SK-N-SH treated with all-trans-retinoic acid at 6 μM for 48 hours (cell line): Measurements from ENCODE around the gene TFEB.

ENCODE experiments used
- ATAC-seq: fragments of 200-7000 bp; cut with Tn5 transposase; 3 replicates; pipeline ENCODE4 v1.9.1; 2020; ENCODE audit warnings: mild to moderate bottlenecking, moderate library complexity
- ARNTL ChIP-seq: fragments of 450-650 bp; formaldehyde crosslinking; IDR thresholded peaks from 2 replicates; pipeline ENCODE4 v1.5.0; 2020; ENCODE audit warnings: low read depth, mild to moderate bottlenecking, moderate library complexity, borderline replicate concordance
- BACH2 ChIP-seq: fragments of 250-450 bp; sonication (Bioruptor Pico); IDR thresholded peaks from 2 replicates; pipeline ENCODE4 v1.9.0; 2021; ENCODE audit warnings: mild to moderate bottlenecking, borderline replicate concordance
- CSDC2 ChIP-seq: fragments of 250-450 bp; sonication (Bioruptor Pico); IDR thresholded peaks from 2 replicates; pipeline ENCODE4 v1.5.0; 2020; ENCODE audit warnings: mild to moderate bottlenecking, moderate library complexity
- CSRNP3 ChIP-seq: fragments of 250-450 bp; sonication (Bioruptor Pico); IDR thresholded peaks from 2 replicates; pipeline ENCODE4 v1.5.1; 2021; ENCODE audit warnings: mild to moderate bottlenecking, moderate library complexity
- ESRRG ChIP-seq: fragments of 250-450 bp; sonication (Bioruptor Pico); IDR thresholded peaks from 2 replicates; pipeline ENCODE4 v1.6.1; 2021; ENCODE audit warnings: mild to moderate bottlenecking
- GLIS3 ChIP-seq: fragments of 250-450 bp; sonication (Bioruptor Pico); IDR thresholded peaks from 2 replicates; pipeline ENCODE4 v1.5.0; 2020; ENCODE audit warnings: mild to moderate bottlenecking, moderate library complexity
- OSR1 ChIP-seq: fragments of 250-450 bp; sonication (Bioruptor Pico); IDR thresholded peaks from 2 replicates; pipeline ENCODE4 v1.8.0; 2022; ENCODE audit warnings: moderate library complexity, mild to moderate bottlenecking, inconsistent platforms
- POU6F1 ChIP-seq: fragments of 250-450 bp; sonication (Bioruptor Pico); IDR thresholded peaks from 2 replicates; pipeline ENCODE4 v1.8.0; 2021; ENCODE audit warnings: low read depth, mild to moderate bottlenecking, moderate library complexity, borderline replicate concordance
- PPARA ChIP-seq: fragments of 250-450 bp; sonication (Bioruptor Pico); IDR thresholded peaks from 2 replicates; pipeline ENCODE4 v1.5.0; 2020; ENCODE audit warnings: mild to moderate bottlenecking, borderline replicate concordance
- RARB ChIP-seq: fragments of 250-450 bp; sonication (Bioruptor Pico); IDR thresholded peaks from 2 replicates; pipeline ENCODE4 v1.8.0; 2021; ENCODE audit warnings: mild to moderate bottlenecking, moderate library complexity
- SNAI2 ChIP-seq: fragments of 250-450 bp; sonication (Bioruptor Pico); IDR thresholded peaks from 2 replicates; pipeline ENCODE4 v1.5.0; 2020; ENCODE audit warnings: mild to moderate bottlenecking, moderate library complexity
- TCF4 ChIP-seq: fragments of 250-450 bp; sonication (Bioruptor Pico); IDR thresholded peaks from 2 replicates; pipeline ENCODE4 v1.8.0; 2021; ENCODE audit warnings: mild to moderate bottlenecking, moderate library complexity, borderline replicate concordance
- TOX ChIP-seq: fragments of 250-450 bp; sonication (Bioruptor Pico); IDR thresholded peaks from 2 replicates; pipeline ENCODE4 v1.8.0; 2021; ENCODE audit warnings: mild to moderate bottlenecking, moderate library complexity, borderline replicate concordance
- ZC3H10 ChIP-seq: fragments of 250-450 bp; sonication (Bioruptor Pico); IDR thresholded peaks from 2 replicates; pipeline ENCODE4 v1.5.1; 2021; ENCODE audit warnings: mild to moderate bottlenecking, moderate library complexity
- ZFP3 ChIP-seq: fragments of 250-450 bp; sonication (Bioruptor Pico); IDR thresholded peaks from 2 replicates; pipeline ENCODE4 v1.5.0; 2020; ENCODE audit warnings: mild to moderate bottlenecking, moderate library complexity
- ZFP30 ChIP-seq: fragments of 450-650 bp; formaldehyde crosslinking; IDR thresholded peaks from 2 replicates; pipeline ENCODE4 v1.5.0; 2022; ENCODE audit warnings: mild to moderate bottlenecking, moderate library complexity
- ZNF70 ChIP-seq: fragments of 450-650 bp; formaldehyde crosslinking; IDR thresholded peaks from 2 replicates; pipeline ENCODE4 v1.5.0; 2020; ENCODE audit warnings: mild to moderate bottlenecking, moderate library complexity
- TF ChIP-seq, protein P1 (sequence below): fragments of 250-450 bp; sonication (Bioruptor Pico); IDR thresholded peaks from 2 replicates; pipeline ENCODE4 v1.5.1; 2020; ENCODE audit warnings: low read depth, mild to moderate bottlenecking, moderate library complexity
- TF ChIP-seq, protein P2 (sequence below): fragments of 250-450 bp; sonication (Bioruptor Pico); IDR thresholded peaks from 2 replicates; pipeline ENCODE4 v1.5.0; 2020; ENCODE audit warnings: mild to moderate bottlenecking, moderate library complexity
- TF ChIP-seq, protein P3 (sequence below): fragments of 250-450 bp; sonication (Bioruptor Pico); IDR thresholded peaks from 2 replicates; pipeline ENCODE4 v1.8.0; 2020; ENCODE audit warnings: mild to moderate bottlenecking, moderate library complexity, borderline replicate concordance

Gene TFEB

DNA sequence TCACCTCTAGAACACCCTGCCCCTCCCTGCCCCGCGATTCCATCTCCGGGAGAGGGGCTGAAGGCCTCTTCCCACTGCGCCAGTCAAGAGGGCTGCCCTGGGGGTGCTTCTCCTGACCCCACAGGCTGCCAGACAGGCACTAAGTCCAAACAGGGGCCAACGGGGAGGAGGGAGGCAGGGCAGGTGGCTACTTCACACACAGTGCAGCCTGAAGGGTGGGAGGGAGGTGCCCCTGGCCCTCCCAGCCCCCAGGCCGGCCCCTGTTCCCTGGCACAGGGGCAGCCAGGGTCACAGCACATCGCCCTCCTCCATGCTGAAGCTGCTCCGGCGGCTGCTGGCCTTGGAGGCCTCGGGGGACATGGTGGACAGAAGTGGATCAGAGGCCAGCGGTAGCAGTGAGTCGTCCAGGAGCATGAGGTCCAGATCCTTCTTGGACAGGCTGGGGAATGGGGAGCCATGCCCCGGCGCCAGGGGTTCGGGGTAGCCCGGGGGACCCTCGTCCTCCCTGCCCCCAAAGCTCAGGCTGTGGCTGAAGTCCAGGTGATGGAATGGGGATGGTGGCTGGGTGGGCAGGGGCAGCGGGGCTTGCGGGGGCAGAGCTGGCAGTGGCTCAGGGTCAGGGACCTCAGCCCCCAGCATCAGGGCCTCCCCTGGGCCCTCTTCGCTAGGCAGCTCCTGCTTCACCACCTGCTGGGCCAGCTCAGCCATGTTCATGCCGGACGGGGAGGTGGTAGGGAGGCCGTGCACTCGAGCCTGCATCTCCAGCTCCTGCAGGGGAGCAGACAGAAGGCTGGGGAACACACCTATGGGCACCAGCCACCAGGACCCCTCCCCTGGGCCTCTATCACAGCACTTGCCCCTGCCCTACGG is 50.9 kb downstream of the TFEB start:
- TF ChIP-seq ZFP3 (CRISPR knock-in tag) (no peak), TOX (CRISPR knock-in tag) (no peak), CSDC2 (CRISPR knock-in tag) (no peak), ZFP30 (CRISPR knock-in tag) (no peak), GLIS3 (no peak), PPARA (CRISPR knock-in tag) (no peak), ESRRG (CRISPR knock-in tag) (no peak), POU6F1 (CRISPR knock-in tag) (no peak), BACH2 (CRISPR knock-in tag) (no peak), ZC3H10 (CRISPR knock-in tag) (no peak), SNAI2 (CRISPR knock-in tag) (no peak), RARB (no peak), TCF4 (CRISPR knock-in tag) (no peak), ZNF70 (CRISPR knock-in tag) (no peak), OSR1 (CRISPR knock-in tag) (no peak), ARNTL (CRISPR knock-in tag) (no peak)
- TF ChIP-seq, protein P1, sequence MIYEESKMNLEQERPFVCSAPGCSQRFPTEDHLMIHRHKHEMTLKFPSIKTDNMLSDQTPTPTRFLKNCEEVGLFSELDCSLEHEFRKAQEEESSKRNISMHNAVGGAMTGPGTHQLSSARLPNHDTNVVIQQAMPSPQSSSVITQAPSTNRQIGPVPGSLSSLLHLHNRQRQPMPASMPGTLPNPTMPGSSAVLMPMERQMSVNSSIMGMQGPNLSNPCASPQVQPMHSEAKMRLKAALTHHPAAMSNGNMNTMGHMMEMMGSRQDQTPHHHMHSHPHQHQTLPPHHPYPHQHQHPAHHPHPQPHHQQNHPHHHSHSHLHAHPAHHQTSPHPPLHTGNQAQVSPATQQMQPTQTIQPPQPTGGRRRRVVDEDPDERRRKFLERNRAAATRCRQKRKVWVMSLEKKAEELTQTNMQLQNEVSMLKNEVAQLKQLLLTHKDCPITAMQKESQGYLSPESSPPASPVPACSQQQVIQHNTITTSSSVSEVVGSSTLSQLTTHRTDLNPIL (CRISPR knock-in tag): no peak
- TF ChIP-seq, protein P2, sequence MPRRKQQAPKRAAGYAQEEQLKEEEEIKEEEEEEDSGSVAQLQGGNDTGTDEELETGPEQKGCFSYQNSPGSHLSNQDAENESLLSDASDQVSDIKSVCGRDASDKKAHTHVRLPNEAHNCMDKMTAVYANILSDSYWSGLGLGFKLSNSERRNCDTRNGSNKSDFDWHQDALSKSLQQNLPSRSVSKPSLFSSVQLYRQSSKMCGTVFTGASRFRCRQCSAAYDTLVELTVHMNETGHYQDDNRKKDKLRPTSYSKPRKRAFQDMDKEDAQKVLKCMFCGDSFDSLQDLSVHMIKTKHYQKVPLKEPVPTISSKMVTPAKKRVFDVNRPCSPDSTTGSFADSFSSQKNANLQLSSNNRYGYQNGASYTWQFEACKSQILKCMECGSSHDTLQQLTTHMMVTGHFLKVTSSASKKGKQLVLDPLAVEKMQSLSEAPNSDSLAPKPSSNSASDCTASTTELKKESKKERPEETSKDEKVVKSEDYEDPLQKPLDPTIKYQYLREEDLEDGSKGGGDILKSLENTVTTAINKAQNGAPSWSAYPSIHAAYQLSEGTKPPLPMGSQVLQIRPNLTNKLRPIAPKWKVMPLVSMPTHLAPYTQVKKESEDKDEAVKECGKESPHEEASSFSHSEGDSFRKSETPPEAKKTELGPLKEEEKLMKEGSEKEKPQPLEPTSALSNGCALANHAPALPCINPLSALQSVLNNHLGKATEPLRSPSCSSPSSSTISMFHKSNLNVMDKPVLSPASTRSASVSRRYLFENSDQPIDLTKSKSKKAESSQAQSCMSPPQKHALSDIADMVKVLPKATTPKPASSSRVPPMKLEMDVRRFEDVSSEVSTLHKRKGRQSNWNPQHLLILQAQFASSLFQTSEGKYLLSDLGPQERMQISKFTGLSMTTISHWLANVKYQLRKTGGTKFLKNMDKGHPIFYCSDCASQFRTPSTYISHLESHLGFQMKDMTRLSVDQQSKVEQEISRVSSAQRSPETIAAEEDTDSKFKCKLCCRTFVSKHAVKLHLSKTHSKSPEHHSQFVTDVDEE (CRISPR knock-in tag): no peak
- TF ChIP-seq, protein P3, sequence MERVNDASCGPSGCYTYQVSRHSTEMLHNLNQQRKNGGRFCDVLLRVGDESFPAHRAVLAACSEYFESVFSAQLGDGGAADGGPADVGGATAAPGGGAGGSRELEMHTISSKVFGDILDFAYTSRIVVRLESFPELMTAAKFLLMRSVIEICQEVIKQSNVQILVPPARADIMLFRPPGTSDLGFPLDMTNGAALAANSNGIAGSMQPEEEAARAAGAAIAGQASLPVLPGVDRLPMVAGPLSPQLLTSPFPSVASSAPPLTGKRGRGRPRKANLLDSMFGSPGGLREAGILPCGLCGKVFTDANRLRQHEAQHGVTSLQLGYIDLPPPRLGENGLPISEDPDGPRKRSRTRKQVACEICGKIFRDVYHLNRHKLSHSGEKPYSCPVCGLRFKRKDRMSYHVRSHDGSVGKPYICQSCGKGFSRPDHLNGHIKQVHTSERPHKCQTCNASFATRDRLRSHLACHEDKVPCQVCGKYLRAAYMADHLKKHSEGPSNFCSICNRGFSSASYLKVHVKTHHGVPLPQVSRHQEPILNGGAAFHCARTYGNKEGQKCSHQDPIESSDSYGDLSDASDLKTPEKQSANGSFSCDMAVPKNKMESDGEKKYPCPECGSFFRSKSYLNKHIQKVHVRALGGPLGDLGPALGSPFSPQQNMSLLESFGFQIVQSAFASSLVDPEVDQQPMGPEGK: no peak
- no peak for ATAC-seq

DNA sequence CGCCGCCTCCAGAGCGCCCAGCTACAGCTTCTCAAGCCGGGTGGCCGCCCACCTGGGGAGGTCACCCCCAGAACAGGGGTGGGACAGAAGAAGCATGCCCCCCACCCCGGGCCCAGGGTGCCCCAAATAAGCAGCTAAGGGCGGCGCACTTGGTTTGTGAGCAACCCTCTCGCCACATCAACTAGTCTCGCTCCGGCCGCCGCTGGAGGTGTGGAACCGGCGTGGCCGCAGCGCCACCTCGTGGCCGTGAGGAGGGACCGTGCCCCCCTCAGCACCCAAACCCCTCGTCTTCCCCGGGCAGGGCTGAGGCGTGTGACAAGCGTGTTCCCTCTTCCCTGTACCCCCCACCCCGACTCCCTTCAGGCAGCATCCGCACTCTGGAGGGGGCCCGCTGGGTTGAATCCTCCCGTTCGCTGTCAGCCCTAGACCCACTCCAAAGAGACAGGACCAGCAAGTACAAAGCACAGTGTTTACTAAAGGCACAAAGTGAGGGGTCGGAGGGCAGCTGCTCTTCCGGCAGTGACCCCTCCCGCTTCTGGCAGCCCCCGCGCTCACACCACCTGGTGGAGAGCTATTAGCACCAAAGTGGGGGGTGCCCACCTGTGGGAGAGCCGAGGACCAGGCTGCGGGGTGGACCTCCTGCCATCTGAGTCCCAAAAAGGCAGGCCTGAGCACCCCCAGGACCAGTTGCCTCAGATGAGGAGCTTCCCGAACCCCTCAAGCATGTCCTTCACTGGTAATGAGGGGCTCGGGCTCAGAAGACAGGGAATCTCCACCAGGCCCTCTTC is 51.7 kb downstream of the TFEB start:
- peak; percentile 90 for ATAC-seq
- TF ChIP-seq CSRNP3 (CRISPR knock-in tag) (no peak), POU6F1 (CRISPR knock-in tag) (no peak)
